Prostate gland (tissue), 2 donors: ENCODE results near the gene FTH1.

ENCODE experiments used
- CTCF ChIP-seq, 4 experiments: fragments of 200-600 bp in 2 of 4; fragments of 450-650 bp in 2 of 4; sonication (generic) in 2 of 4; IDR thresholded peaks; 1 replicate in 3 of 4; 2 replicates in 1 of 4; pipeline ENCODE4 v1.5.1; 2016 to 2019; ENCODE audit warnings: antibody characterized with exemption in 4 of 4, mild to moderate bottlenecking in 2 of 4, moderate library complexity in 2 of 4
- POLR2A ChIP-seq: fragments of 450-650 bp; IDR thresholded peaks from one replicate; pipeline ENCODE4 v1.6.1; 2016; ENCODE audit warnings: antibody characterized with exemption, mild to moderate bottlenecking
- POLR2AphosphoS5 ChIP-seq: sonication (generic); formaldehyde crosslinking; IDR thresholded peaks from one replicate; pipeline ENCODE4 v1.6.1; 2017; ENCODE audit warnings: antibody characterized with exemption

- TF ChIP-seq CTCF (IDR thresholded peaks at IDR 0.05) (no peak), POLR2AphosphoS5 (no peak), POLR2A (no peak)
Observed at GRCh38 chr11:61968758-61969390, 1.4 kb upstream of the FTH1 start.
